ENCODE measurements around the gene PARM1.

The PARM1 gene

GRCh38 chr4:74942251-74942917, 9.5 kb downstream of the PARM1 start:
- no peak for DNase-seq (ENCODE audit: low read depth)

- no peak for DNase-seq (ENCODE audit: low read depth)
Observed at GRCh38 chr4:74942918-74943253, 10.0 kb downstream of the PARM1 start.

- no peak for DNase-seq (ENCODE audit: low read depth)
Observed at GRCh38 chr4:74944354-74944793, 11.5 kb downstream of the PARM1 start.

- no peak for DNase-seq (ENCODE audit: low read depth)
Observed at GRCh38 chr4:74946196-74946595, 13.3 kb downstream of the PARM1 start.

GRCh38 chr4:74947798-74948197, 14.9 kb downstream of the PARM1 start:
- no peak for DNase-seq (ENCODE audit: low read depth)

- no peak for DNase-seq (ENCODE audit: low read depth)
Observed at GRCh38 chr4:74948236-74948635, 15.3 kb downstream of the PARM1 start.

- no peak for DNase-seq (ENCODE audit: low read depth)
Observed at GRCh38 chr4:74950200-74950599, 17.3 kb downstream of the PARM1 start.

- DNase-seq (ENCODE audit: low read depth), result no peak
Observed at GRCh38 chr4:74950882-74951281, 18.0 kb downstream of the PARM1 start.

- no peak for DNase-seq (ENCODE audit: low read depth)
Observed at GRCh38 chr4:74953647-74954046, 20.7 kb downstream of the PARM1 start.

GRCh38 chr4:74958881-74959280, 26.0 kb downstream of the PARM1 start:
- DNase-seq (ENCODE audit: low read depth), result no peak

- no peak for DNase-seq (ENCODE audit: low read depth)
Observed at GRCh38 chr4:74961230-74961629, 28.3 kb downstream of the PARM1 start.

- DNase-seq (ENCODE audit: low read depth), result no peak
Observed at GRCh38 chr4:74962584-74962983, 29.7 kb downstream of the PARM1 start.

GRCh38 chr4:74964311-74964710, 31.4 kb downstream of the PARM1 start:
- DNase-seq (ENCODE audit: low read depth), result no peak

GRCh38 chr4:74967324-74967723, 34.4 kb downstream of the PARM1 start:
- no peak for DNase-seq (ENCODE audit: low read depth)

GRCh38 chr4:74968456-74969164, 35.7 kb downstream of the PARM1 start:
- no peak for DNase-seq (ENCODE audit: low read depth)

GRCh38 chr4:74969507-74970474, 36.9 kb downstream of the PARM1 start:
- no peak for DNase-seq (ENCODE audit: low read depth)

- no peak for DNase-seq (ENCODE audit: low read depth)
Observed at GRCh38 chr4:74970577-74970976, 37.7 kb downstream of the PARM1 start.

GRCh38 chr4:74971862-74972261, 38.9 kb downstream of the PARM1 start:
- DNase-seq (ENCODE audit: low read depth), result no peak

GRCh38 chr4:74975082-74975481, 42.2 kb downstream of the PARM1 start:
- DNase-seq (ENCODE audit: low read depth), result no peak

GRCh38 chr4:74975848-74976824, 43.2 kb downstream of the PARM1 start:
- no peak for DNase-seq (ENCODE audit: low read depth)

GRCh38 chr4:74982546-74983252, 49.8 kb downstream of the PARM1 start:
- DNase-seq (ENCODE audit: low read depth), result no peak

Measured in GM04504 (cell line).